Left lobe of liver (tissue), 2 donors: ENCODE measurements around the gene MRFAP1. TPM values are rescaled to one million over a fixed set of nuclear protein-coding genes. Genes with fewer than 3 reads are reported as not detected.
A peak's percentile ranks its signal among the peaks of the same experiment; 100 is the strongest.
"Not testable (repeated sequence)": the region's sequence is repeated elsewhere in the genome, so short reads cannot be mapped to it uniquely, and the experiment has no call there.

ENCODE experiments used
- ATAC-seq: fragments of 200-7000 bp; cut with Tn5 transposase; one replicate; pipeline ENCODE4 v1.9.1; 2020; ENCODE audit warnings: mild to moderate bottlenecking, moderate library complexity
- DNase-seq: peaks from one replicate; pipeline ENCODE4 v3.0.0-alpha.2; 2020; ENCODE audit warnings: low spot score
- total RNA-seq: library from RNA; stranded (reverse); gene quantifications from one replicate; pipeline ENCODE4 v1.2.1, GENCODE V29; 2021
- donor health status: DM: no; HTN: no; CAD: no; lungs with moderate emphysema.
- donor health status: DM: no; HTN: yes; CAD: no.

Gene MRFAP1
- total RNA-seq, 1 donor from 2014 or later: 130 TPM

DNA sequence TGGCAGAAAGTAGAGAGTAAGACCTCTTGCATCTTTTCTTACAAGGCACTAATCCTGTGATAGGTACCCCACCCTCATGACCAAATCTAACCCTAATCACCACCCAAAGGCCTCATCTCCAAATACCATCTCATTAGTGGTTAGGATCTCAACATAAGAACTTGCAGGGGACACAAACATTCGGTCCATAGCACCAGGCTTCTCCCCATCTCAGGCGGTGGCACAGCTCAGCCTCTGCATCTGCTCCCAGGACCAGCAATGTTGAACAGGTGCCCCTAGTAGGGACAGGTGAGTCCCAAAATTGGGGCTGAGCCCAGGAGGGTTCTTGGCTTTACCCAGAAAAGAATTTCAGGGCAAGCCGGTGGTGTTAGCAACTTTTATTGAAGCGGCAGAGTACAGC, 8.4 kb upstream of the MRFAP1 start:
- ATAC-seq: no peak
- DNase-seq: no peak

DNA sequence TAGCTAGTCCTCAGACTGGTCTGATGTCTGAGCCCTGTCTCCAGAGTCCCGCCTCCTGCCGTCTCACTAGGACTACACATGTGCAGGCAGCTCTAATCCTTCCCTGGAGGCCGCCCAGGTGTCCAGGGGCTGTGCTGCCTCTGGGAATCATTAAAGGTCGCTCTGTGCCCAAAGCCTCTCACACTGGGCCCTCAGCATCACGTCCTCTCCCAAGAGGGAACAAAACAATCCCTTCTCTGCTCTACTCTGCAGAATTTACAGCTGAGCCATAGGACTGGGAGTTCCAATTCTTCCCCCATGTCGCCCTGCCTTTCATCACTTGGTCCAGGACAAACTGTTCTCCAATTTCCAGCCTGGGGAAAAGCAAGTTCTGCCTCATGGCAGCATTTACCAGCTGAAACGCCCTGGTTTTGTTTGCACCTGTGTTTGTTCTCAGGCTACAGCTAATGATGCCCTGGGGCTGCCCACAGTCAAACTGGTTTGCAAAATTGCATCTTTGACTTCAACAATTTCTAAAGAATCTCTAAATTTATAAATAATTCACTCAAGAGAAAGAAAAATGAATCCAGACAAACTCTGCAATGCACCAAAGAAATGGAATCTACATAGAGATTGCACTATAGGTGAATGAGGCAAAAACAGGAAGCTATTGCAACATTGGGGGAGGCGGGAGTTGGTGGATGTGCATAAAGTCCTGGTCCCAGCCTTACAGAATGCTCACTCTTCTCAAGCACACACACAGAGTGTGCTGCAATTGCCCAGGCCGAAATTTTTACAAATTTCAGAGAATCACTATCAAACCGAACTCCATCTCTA, 7.2 kb upstream of the MRFAP1 start:
- no peak for DNase-seq
- ATAC-seq: no peak

DNA sequence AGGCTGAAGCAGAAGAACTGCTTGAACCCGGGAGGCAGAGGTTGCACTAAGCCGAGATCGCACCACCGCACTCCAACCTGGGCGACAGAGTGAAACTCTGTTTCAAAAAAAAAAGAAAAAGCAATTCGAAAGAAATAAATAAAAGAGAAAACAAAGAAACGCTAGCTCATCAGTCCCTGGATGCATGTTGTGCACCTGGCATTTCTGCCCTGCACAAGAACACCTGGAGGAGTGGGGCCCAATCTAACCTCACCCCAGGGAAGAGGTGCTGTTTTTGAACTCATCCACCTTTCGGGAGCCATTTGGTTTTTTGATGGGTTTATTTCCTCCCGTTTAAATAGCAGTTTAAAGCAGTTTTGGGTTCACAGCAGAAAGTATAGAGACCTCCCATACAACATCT, 5.7 kb upstream of the MRFAP1 start:
- ATAC-seq: no peak

DNA sequence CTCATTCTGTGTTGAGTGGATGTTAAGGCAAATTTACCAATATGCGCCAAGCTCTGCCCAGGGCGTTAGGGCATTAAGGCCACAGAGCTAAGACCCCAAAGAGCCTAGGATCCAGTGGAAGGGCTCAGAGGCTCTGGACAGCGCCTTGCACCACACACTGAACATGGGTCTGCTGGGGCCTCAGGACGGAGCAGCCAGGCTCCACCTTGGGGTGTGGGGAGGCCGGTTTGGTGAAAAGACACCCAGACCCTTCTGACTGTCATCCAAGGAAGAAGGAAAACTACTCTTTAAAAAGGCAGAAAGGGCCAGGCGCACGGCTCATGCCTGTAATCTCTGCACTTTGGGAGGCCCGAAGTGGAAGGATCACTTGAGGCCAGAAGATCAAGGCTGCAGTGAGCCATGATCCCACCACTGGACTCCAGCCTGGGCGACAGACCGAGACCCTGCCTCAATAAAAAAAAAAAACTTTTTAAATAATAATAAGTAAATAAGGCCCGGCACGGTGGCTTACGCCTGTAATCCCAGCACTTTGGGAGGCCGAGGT, 1.3 kb upstream of the MRFAP1 start:
- DNase-seq: no peak
- no peak for ATAC-seq

More for the DNA sequence above, 5.7 kb upstream of the MRFAP1 start:
- no peak for DNase-seq

DNA sequence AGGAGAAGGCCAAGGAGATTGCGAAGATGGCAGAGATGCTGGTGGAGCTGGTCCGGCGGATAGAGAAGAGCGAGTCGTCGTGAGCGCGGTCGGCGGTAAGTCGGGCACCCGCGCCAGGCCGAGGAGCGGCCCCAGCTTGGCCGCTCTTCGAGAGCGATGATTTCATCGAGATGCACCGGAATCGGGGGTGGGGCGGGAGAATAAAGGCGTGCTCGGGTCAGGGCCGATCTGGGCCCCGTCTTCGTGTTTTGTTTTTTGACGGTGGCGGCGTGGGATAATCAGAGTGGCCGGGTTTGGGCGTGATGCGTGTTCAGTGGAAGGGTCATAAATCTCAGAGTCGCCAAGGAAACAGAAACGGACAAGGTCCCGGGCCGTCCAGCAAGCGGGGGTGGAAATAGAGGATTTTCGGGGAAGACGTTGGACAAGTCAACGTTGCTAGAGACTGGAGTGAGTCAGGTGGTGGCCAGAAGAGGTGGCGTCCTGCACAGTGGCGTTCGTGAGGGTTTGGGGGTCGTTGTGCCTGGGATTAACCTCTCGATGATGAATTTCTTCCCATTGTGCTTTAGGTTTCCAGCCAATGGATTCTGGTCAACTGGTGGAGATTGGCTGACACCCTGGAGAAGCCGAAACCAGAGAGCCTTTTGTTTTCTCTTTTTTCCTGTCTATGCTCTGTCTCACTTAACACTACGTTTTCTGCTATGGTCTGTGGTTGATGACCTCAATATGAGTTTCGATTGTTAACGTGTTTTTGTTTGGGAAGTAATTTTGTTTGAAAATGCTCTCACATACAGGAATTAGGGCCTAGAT, 882 bp downstream of the MRFAP1 start:
- ATAC-seq (peak; percentile 56), DNase-seq (peak; percentile 59)

DNA sequence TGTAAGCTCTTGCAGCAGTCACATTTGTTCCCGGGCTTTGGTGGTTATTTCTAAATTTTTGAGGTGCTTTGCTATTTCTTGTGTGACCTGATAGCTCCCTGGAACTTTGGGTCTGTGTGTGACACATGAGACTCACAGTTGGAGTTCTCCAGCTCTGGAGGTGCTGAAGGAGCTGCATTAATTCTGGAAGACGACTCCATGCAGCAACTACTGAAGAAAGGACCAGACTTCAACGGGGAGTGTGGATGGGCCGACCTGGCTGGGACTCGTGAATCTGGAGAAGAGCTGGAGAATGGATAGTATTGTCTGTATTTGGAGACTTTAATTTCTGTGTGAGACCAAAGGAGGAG, 1.5 kb downstream of the MRFAP1 start:
- DNase-seq: no peak
- ATAC-seq: no peak

DNA sequence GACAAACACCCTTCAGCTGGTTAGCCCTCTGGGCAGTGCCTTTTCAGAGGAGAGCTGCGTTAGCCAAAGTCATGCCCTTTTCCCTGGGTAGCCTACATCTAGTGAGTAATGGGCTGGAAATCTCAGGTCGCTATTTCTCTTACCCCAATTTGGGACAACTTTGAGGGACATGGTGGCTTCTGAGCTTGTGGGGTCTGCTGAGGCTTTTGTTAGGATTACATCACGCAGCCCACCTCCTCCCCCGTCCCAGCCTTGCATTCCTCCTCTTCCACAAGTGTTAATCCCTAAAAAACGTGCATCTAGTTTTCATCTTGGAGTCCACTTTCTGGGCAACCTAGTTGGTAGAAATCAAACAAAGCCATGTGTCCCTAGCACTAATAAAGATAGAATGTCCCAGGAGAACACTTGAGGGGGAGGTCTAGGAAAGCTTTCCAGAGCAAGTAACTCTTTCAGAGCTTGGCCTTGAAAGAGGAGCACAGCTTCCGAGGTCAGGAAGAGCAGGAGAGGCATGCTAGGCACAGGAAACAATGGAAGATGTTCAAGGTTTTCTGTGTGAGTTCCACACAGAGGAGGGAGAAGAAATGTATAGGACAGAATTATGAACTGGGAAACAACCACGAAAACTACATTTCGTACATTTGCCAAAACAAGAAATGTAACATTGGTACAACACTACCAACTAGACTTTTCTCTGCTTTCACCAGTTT, 2.8 kb downstream of the MRFAP1 start:
- DNase-seq: no peak
- no peak for ATAC-seq

DNA sequence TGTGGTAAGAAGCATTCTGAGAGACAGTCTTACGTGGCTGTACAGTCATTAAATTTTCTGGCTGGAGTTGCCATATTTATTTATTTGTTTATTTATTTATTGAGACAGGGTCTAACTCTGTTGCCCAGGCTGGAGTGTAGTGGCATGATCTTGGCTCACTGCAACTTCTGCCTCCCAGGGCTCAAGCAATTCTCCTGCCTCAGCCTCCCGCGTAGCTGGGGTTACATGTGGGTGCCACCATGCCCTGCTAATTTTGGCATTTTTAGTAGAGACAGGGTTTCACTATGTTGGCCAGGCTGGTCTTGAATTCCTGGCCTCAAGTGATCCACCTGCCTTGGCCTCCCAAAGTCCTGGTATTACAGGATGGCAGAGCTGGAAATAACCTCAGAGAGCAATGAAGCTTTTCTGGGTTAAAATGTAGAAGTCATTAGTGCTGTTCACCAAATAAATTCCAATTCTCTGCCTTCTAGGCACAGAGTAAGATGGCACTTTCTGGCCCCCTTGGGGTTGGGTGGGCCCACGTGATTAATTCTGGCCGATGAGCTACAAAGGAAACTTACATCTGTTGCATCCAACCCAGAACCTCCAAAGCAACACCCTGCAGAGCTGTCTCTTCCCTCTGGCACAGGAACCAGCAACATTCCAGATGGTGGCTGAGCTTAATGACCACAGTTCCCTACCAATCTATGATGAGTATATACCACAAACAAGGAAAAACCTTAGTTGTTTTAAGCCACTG, 4.5 kb downstream of the MRFAP1 start:
- no peak for ATAC-seq

DNA sequence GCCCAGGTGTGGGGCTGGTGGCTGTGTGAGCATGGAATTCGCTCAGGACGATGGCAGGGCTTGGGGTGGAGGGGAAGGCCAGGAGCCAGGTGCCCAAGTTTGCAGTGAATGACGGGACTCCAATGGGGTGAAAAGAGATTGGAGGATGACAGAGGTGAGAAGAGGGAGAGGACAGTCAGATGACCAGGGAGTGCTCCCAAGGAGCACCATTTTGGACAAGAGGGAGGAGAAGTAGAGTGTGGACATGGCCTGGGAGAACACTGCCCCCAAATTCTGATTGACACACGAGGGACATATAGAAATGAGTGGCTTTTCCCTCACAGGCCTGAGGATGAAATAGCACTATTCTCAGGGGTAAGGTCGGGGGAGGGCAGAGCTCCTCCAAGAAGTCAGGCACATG, 6.7 kb downstream of the MRFAP1 start:
- DNase-seq: no peak
- ATAC-seq: no peak

More for the DNA sequence above, 4.5 kb downstream of the MRFAP1 start:
- no peak for DNase-seq

DNA sequence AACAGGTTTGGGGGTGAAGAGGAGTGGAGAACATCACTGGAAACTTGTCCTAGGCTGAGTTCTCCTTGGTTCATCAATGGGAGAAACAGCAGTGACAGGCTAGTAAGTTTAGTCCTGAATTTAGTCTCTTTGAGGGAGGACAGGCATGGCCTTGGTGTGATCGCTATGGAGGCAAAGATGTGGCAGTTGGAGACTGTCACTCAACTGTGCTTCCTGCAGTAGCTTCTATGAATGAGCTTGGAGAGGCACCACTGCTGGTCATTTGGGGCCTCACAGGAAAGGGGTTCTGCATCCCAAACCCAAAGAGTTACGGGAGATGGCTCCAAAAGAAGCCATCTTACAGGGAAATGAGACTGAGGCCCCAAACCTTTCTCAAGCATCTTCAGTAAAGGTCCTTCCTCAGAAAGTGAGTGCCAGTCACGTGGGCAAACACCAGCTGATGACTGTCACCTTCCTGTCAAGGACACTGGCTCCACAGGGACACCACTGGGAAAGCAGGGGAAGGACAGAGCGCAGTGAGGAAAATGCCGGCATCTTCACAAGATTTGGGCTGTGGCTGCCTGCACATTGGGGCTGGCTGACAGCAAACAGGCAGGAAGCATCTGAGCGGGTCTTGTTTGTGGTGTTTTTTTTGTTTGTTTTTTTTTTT, 7.2 kb downstream of the MRFAP1 start:
- DNase-seq (no peak), ATAC-seq (no peak)

DNA sequence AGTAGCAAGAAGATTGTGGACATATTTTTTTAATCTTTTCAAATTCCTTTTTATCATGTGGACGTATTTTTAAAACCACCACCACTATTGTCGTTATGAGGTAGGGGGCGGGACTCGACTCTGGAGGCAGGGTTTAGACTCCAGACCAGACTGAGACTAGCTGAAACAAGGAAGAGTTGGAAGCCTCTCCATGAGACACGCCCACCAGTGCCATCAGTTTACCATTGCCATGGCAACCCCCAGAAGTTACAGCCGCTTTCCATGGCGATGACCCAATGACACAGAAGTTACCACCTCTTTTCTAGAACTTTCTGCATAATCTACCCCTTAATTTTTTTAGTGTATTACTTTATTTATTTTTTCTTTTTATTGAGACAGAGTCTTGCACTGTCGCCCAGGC, 8.7 kb downstream of the MRFAP1 start:
- DNase-seq (no peak), ATAC-seq (no peak)

DNA sequence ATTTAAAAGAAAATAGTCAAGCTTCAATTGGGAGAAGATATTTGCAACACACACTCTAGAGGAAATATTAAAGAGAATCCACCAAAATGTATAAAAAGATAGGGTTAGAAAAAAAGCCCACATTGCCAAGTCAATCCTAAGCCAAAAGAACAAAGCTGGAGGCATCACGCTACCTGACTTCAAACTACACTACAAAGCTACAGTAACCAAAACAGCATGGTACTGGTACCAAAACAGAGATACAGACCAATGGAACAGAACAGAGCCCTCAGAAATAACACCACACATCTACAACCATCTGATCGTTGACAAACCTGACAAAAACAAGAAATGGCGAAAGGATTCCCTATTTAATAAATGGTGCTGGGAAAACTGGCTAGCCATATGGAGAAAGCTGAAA, 13.7 kb downstream of the MRFAP1 start:
- not testable (repeated sequence) for DNase-seq, ATAC-seq

DNA sequence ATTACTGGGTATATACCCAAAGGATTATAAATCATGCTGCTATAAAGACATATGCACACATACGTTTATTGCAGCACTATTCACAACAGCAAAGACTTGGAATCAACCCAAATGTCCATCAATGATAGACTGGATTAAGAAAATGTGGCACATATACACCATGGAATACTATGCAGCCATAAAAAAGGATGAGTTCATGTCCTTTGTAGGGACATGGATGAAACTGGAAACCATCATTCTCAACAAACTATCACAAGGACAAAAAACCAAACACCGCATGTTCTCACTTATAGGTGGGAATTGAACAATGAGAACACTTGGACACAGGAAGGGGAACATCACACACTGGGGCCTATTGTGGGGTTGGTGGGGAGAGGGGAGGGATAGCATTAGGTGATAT, 14.8 kb downstream of the MRFAP1 start:
- not testable (repeated sequence) for DNase-seq, ATAC-seq

DNA sequence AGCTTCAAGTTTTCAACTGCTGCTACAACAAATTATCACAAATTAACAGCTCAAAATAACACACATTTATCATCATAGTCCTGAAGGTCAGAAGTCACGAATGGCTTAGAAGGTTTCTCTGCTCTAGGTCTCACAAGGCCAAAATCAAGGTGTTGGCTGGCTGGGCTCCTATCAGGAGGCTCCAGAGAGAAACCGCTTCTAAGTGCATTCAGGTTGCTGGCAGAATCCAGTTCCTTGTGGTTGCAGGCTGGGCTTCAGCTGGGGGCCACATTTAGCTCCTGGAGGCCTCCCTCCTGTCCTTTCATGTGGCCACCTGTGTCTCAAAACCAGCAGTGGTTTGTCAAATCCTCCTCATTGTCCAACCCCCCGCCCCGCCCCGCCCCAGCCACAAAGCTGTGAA, 15.4 kb downstream of the MRFAP1 start:
- ATAC-seq (no peak), DNase-seq (no peak)

DNA sequence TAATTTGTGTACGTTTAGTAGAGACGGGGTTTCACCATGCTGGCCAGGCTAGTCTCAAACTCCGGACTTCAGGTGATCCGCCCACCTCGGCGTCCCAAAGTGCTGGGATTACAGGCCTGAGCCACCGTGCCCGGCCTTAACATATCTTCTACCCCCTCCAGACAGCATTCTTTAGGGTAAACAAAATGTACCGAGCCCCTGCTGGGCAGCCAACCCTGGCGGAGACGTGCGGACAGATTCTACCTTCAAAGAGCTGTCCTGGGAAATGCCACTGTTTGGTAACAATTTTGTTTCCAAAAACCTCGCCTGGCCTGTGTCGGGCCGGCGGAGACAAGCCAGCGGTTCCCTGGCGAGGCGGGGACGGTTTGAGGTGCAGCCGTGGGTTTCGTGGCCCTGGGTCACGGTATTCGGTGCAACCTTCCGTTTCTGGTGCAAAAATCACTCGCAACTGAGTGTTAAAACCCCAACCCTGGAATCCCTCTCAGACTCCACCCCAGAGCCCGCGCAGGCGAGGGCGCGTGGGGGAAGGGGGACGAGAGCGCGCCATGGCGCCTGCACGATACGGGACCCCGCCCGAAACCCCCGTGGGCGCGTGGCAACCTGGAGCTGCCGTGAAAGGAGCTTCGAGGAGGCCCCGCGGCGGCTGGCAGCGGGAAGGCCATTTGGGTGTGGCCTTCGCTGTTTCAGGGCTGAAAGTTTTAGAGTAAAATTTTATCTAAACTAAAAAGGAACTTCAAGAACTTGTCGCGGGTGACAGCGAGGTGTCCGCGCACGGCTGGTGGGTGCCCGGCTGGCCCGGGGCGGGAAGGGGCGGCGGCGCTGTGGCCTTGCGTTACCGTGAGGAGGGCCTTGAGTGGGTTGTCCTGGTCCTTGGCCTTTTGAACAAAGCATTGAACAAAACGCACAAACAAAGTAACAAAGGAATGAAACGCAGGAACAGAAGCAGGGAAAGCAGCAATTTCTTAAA, 17.0 kb downstream of the MRFAP1 start:
- ATAC-seq (no peak), DNase-seq (no peak)

DNA sequence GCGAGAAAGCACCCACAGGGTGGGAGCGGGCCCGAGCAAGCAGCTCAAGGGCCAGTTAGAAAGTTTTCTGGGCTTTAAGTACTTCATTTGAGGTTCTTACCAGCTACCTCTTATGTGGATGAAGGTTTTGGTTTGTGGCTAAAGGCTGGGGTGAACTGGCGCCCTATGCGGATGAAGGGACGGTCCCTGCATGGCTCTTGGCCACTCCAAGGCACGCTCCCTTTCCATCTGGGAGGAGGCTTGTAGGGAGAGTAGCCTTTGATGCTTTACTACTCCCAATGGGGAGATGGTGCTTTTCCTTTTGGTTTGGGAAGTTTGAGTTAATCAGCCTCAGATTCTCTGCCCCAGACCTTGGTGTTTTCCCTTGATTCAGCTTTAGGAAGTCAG, 17.7 kb downstream of the MRFAP1 start:
- no peak for ATAC-seq
- no peak for DNase-seq

DNA sequence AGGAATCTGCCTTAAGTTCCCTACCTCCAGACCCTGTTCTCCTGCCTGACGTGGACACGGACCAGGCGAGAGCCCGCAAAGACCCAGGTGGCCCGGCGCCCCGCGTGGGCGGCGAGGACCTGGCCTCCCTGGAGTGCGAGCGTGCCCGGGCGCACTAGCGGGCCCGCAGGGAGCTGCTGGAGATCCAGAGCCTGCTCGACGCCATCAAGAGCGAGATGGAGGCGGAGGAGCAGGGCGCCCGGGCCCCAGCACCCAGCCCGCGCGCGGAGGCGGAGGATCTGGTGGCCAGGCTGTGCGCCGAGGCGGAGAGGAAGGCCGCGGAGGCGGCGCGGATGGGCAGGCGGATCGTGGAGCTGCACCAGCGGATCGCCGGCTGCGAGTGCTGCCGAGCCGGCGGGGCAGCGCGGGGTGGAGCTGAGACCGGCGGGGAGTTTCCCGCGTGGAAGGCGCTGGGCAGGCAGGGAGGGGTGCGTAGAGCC, 18.2 kb downstream of the MRFAP1 start:
- DNase-seq: peak; percentile 46
- ATAC-seq: peak; percentile 81

DNA sequence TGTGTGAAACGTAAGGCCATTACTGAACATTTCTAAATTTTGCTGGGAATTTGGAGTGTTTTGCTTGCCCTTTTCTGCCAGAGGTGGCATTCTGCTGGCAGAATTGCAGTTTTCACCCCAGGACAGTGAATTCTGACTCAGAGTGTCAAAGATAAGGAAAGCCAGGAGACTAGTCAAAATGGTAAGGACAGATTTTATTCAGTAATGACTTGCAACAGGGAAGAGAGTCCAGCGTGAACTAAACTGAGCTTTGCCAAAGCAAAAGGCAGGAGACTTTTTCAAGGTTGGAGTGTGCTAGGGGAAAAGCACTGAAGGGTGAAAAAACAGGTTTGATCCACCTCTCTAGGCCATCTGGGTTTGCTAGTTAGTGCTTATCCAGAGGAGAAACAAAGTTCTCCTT, 19.4 kb downstream of the MRFAP1 start:
- ATAC-seq (no peak), DNase-seq (no peak)

DNA sequence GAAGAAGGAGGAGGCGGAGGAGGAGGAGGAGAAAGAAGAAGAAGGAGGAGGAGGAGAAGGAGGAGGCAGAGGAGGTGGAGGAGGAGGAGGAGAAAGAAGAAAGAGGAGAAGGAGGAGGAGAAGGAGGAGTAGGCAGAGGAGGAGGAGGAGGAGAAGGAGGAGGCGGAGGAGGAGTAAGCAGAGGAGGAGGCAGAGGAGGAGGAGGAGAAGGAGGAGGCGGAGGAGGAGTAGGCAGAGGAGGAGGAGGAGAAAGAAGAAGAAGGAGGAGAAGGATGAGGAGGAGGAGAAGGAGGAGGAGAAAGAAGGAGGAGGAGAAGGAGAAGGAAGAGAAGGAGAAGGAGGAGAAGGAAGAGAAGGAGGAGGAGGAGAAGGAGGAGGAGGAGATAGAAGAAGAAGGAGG, 19.9 kb downstream of the MRFAP1 start:
- DNase-seq (no peak), ATAC-seq (no peak)
